ENCODE measurements around the gene ATAD1.
"Not testable (repeated sequence)": the region's sequence is repeated elsewhere in the genome, so short reads cannot be mapped to it uniquely, and the experiment has no call there.

ATAD1 gene

GRCh38 chr10:87842220-87842641 is 24.2 kb upstream of the ATAD1 start:
- Histone ChIP-seq H3K4me3 (no peak overlapping the region), H3K27ac (no peak overlapping the region), H3K9ac (ENCODE audit: insufficient read length) (no peak overlapping the region), H3K36me3 (ENCODE audit: insufficient read depth, low read length) (no peaks in the 10 kb centered on the region), H3K9me3 (ENCODE audit: low read depth, low read length) (no peaks in the 10 kb centered on the region)
- no peak for DNase-seq (ENCODE audit: low read depth, low spot score)
- TF ChIP-seq POLR2AphosphoS5 (IDR thresholded peaks at IDR 0.05; ENCODE audit: borderline replicate concordance, low read depth, low read length) (no peak), FOXP2 (optimal IDR thresholded peaks at IDR 0.05; ENCODE audit: control extremely low read depth, extremely low read length, insufficient read depth) (no peak), EZH2 (IDR thresholded peaks at IDR 0.05) (no peak)

- no peaks in the 10 kb centered on the region for H3K9me3 ChIP-seq (ENCODE audit: low read depth, low read length)
- no peak overlapping the region for H3K9ac ChIP-seq (ENCODE audit: insufficient read length)
- no peak overlapping the region for H3K4me3 ChIP-seq
- H3K36me3 ChIP-seq (ENCODE audit: insufficient read depth, low read length): no peaks in the 10 kb centered on the region
- no peak overlapping the region for H3K27ac ChIP-seq
- DNase-seq (ENCODE audit: low read depth, low spot score): no peak
- no peak for TF ChIP-seq EZH2 (IDR thresholded peaks at IDR 0.05)
- no peak for TF ChIP-seq POLR2AphosphoS5 (IDR thresholded peaks at IDR 0.05; ENCODE audit: borderline replicate concordance, low read depth, low read length)
- TF ChIP-seq FOXP2 (optimal IDR thresholded peaks at IDR 0.05; ENCODE audit: control extremely low read depth, extremely low read length, insufficient read depth): no peak
Measured at GRCh38 chr10:87841186-87841585, 23.2 kb upstream of the ATAD1 start.

- DNase-seq (ENCODE audit: low read depth, low spot score): no peak
- H3K4me3 ChIP-seq: no peak overlapping the region
- H3K9ac ChIP-seq (ENCODE audit: insufficient read length): no peak overlapping the region
- H3K9me3 ChIP-seq (ENCODE audit: low read depth, low read length): no peaks in the 10 kb centered on the region
- no peaks in the 10 kb centered on the region for H3K36me3 ChIP-seq (ENCODE audit: insufficient read depth, low read length)
- H3K27ac ChIP-seq: no peak overlapping the region
- TF ChIP-seq EZH2 (IDR thresholded peaks at IDR 0.05): no peak
- no peak for TF ChIP-seq FOXP2 (optimal IDR thresholded peaks at IDR 0.05; ENCODE audit: control extremely low read depth, extremely low read length, insufficient read depth)
- no peak for TF ChIP-seq POLR2AphosphoS5 (IDR thresholded peaks at IDR 0.05; ENCODE audit: borderline replicate concordance, low read depth, low read length)
Measured at GRCh38 chr10:87838650-87839049, 20.6 kb upstream of the ATAD1 start.

GRCh38 chr10:87837445-87837844 is 19.4 kb upstream of the ATAD1 start:
- no peak for DNase-seq (ENCODE audit: low read depth, low spot score)
- TF ChIP-seq EZH2 (IDR thresholded peaks at IDR 0.05) (no peak), FOXP2 (optimal IDR thresholded peaks at IDR 0.05; ENCODE audit: control extremely low read depth, extremely low read length, insufficient read depth) (no peak), POLR2AphosphoS5 (IDR thresholded peaks at IDR 0.05; ENCODE audit: borderline replicate concordance, low read depth, low read length) (no peak)
- H3K9ac ChIP-seq (ENCODE audit: insufficient read length): no peak overlapping the region
- H3K27ac ChIP-seq: no peak overlapping the region
- H3K36me3 ChIP-seq (ENCODE audit: insufficient read depth, low read length): no peaks in the 10 kb centered on the region
- no peaks in the 10 kb centered on the region for H3K9me3 ChIP-seq (ENCODE audit: low read depth, low read length)
- H3K4me3 ChIP-seq: no peak overlapping the region

- Histone ChIP-seq H3K27ac (no peak overlapping the region), H3K4me3 (no peak overlapping the region), H3K9ac (ENCODE audit: insufficient read length) (no peak overlapping the region), H3K9me3 (ENCODE audit: low read depth, low read length) (no peaks in the 10 kb centered on the region), H3K36me3 (ENCODE audit: insufficient read depth, low read length) (no peaks in the 10 kb centered on the region)
- DNase-seq (ENCODE audit: low read depth, low spot score): no peak
- TF ChIP-seq EZH2 (IDR thresholded peaks at IDR 0.05): no peak
- TF ChIP-seq FOXP2 (optimal IDR thresholded peaks at IDR 0.05; ENCODE audit: control extremely low read depth, extremely low read length, insufficient read depth): no peak
- TF ChIP-seq POLR2AphosphoS5 (IDR thresholded peaks at IDR 0.05; ENCODE audit: borderline replicate concordance, low read depth, low read length): no peak
Measured at GRCh38 chr10:87836098-87836497, 18.1 kb upstream of the ATAD1 start.

- Histone ChIP-seq H3K4me3 (no peak overlapping the region), H3K36me3 (ENCODE audit: insufficient read depth, low read length) (no peaks in the 10 kb centered on the region), H3K9ac (ENCODE audit: insufficient read length) (no peak overlapping the region), H3K27ac (no peak overlapping the region), H3K9me3 (ENCODE audit: low read depth, low read length) (no peaks in the 10 kb centered on the region)
- no peak for DNase-seq (ENCODE audit: low read depth, low spot score)
- no peak for TF ChIP-seq EZH2 (IDR thresholded peaks at IDR 0.05)
- TF ChIP-seq FOXP2 (optimal IDR thresholded peaks at IDR 0.05; ENCODE audit: control extremely low read depth, extremely low read length, insufficient read depth): no peak
- no peak for TF ChIP-seq POLR2AphosphoS5 (IDR thresholded peaks at IDR 0.05; ENCODE audit: borderline replicate concordance, low read depth, low read length)
Measured at GRCh38 chr10:87829986-87830729, 12.1 kb upstream of the ATAD1 start.

GRCh38 chr10:87829051-87829450 is 11.0 kb upstream of the ATAD1 start:
- not testable (repeated sequence) for H3K9ac ChIP-seq (ENCODE audit: insufficient read length); DNase-seq (ENCODE audit: low read depth, low spot score); H3K27ac ChIP-seq

GRCh38 chr10:87827681-87828080 is 9.7 kb upstream of the ATAD1 start:
- TF ChIP-seq FOXP2 (optimal IDR thresholded peaks at IDR 0.05; ENCODE audit: control extremely low read depth, extremely low read length, insufficient read depth): no peak
- TF ChIP-seq POLR2AphosphoS5 (IDR thresholded peaks at IDR 0.05; ENCODE audit: borderline replicate concordance, low read depth, low read length): no peak
- TF ChIP-seq EZH2 (IDR thresholded peaks at IDR 0.05): no peak
- H3K36me3 ChIP-seq (ENCODE audit: insufficient read depth, low read length): no peaks in the 10 kb centered on the region
- H3K9ac ChIP-seq (ENCODE audit: insufficient read length): no peak overlapping the region
- H3K9me3 ChIP-seq (ENCODE audit: low read depth, low read length): no peaks in the 10 kb centered on the region
- no peak overlapping the region for H3K4me3 ChIP-seq
- no peak for DNase-seq (ENCODE audit: low read depth, low spot score)
- no peak overlapping the region for H3K27ac ChIP-seq

More at GRCh38 chr10:87829051-87829450, 11.0 kb upstream of the ATAD1 start:
- H3K4me3 ChIP-seq; H3K9me3 ChIP-seq (ENCODE audit: low read depth, low read length); H3K36me3 ChIP-seq (ENCODE audit: insufficient read depth, low read length): not testable (repeated sequence)

GRCh38 chr10:87826653-87827052 is 8.6 kb upstream of the ATAD1 start:
- Histone ChIP-seq H3K4me3 (no peak overlapping the region), H3K9ac (ENCODE audit: insufficient read length) (no peak overlapping the region), H3K27ac (no peak overlapping the region), H3K9me3 (ENCODE audit: low read depth, low read length) (no peaks in the 10 kb centered on the region), H3K36me3 (ENCODE audit: insufficient read depth, low read length) (no peaks in the 10 kb centered on the region)
- no peak for DNase-seq (ENCODE audit: low read depth, low spot score)
- TF ChIP-seq FOXP2 (optimal IDR thresholded peaks at IDR 0.05; ENCODE audit: control extremely low read depth, extremely low read length, insufficient read depth) (no peak), POLR2AphosphoS5 (IDR thresholded peaks at IDR 0.05; ENCODE audit: borderline replicate concordance, low read depth, low read length) (no peak), EZH2 (IDR thresholded peaks at IDR 0.05) (no peak)

All from SK-N-MC (cell line).